DOHH2 (cell line): ENCODE data around the gene MAN1B1.

ENCODE experiments used
- H3F3A ChIP-seq: fragments of 200-600 bp; sonication (generic), shearing (Covaris generic); 2 replicates; pipeline ENCODE4 v1.6.0; 2016; ENCODE audit warnings: antibody characterized with exemption, mild to moderate bottlenecking; ENCODE audit not compliant: control insufficient read depth, insufficient read depth
- H3K27ac ChIP-seq: fragments of 200-600 bp; sonication (generic); 2 replicates; pipeline ENCODE4 v1.5.1; 2014; ENCODE audit warnings: low read depth, mild to moderate bottlenecking, low read length, moderate library complexity
- H3K27me3 ChIP-seq: fragments of 200-600 bp; sonication (generic); 2 replicates; pipeline ENCODE4 v1.6.1; 2014; ENCODE audit warnings: mild to moderate bottlenecking, low read length, mixed read lengths; ENCODE audit not compliant: control insufficient read depth
- H3K36me3 ChIP-seq: fragments of 200-600 bp; sonication (generic); 2 replicates; pipeline ENCODE4 v1.6.1; 2014; ENCODE audit warnings: mild to moderate bottlenecking, low read length, moderate library complexity, mixed read lengths; ENCODE audit not compliant: control insufficient read depth
- H3K4me1 ChIP-seq: fragments of 200-600 bp; sonication (generic); 2 replicates; pipeline ENCODE4 v1.6.1; 2014; ENCODE audit warnings: mild to moderate bottlenecking, low read length, mixed read lengths; ENCODE audit not compliant: control insufficient read depth
- H3K4me2 ChIP-seq: fragments of 200-600 bp; sonication (generic); 2 replicates; pipeline ENCODE4 v1.6.0; 2014; ENCODE audit warnings: mild to moderate bottlenecking, low read length, moderate library complexity
- H3K4me3 ChIP-seq: fragments of 200-600 bp; sonication (generic); 2 replicates; pipeline ENCODE4 v1.5.1; 2014; ENCODE audit warnings: mild to moderate bottlenecking, low read length, mixed read lengths
- H3K79me2 ChIP-seq: fragments of 200-600 bp; sonication (generic); 2 replicates; pipeline ENCODE4 v1.6.1; 2014; ENCODE audit warnings: mild to moderate bottlenecking, low read length, mixed read lengths; ENCODE audit not compliant: control insufficient read depth
- H3K9me2 ChIP-seq: fragments of 200-600 bp; sonication (generic); replicated peaks from 2 replicates; pipeline ENCODE4 v1.6.1; 2014; ENCODE audit warnings: mild to moderate bottlenecking, low read length, mixed read lengths; ENCODE audit not compliant: control insufficient read depth
- H3K9me3 ChIP-seq: fragments of 200-600 bp; sonication (generic); 2 replicates; pipeline ENCODE4 v1.6.1; 2014; ENCODE audit warnings: antibody characterized with exemption, low read length, mixed read lengths; ENCODE audit not compliant: control insufficient read depth, insufficient read depth
- H4K20me1 ChIP-seq: fragments of 200-600 bp; sonication (generic); 2 replicates; pipeline ENCODE4 v1.6.0; 2014; ENCODE audit warnings: low read depth, mild to moderate bottlenecking, antibody characterized with exemption, low read length, moderate library complexity; ENCODE audit not compliant: control insufficient read depth, insufficient read depth
- EZH2phosphoT487 ChIP-seq: fragments of 200-600 bp; sonication (generic); IDR thresholded peaks from 2 replicates; pipeline ENCODE4 v1.6.1; 2017; ENCODE audit warnings: borderline replicate concordance, mild to moderate bottlenecking, antibody characterized with exemption, low read length, moderate library complexity, mixed read lengths
- TF ChIP-seq, protein P1 (sequence below): fragments of 200-600 bp; sonication (generic); IDR thresholded peaks from one replicate; pipeline ENCODE4 v1.5.1; 2014; ENCODE audit warnings: antibody characterized with exemption, mild to moderate bottlenecking, low read depth, low read length; ENCODE audit not compliant: poor library complexity, severe bottlenecking

Gene MAN1B1

GRCh38 chr9:137103206-137103999 is 16.6 kb downstream of the MAN1B1 start:
- H3K4me3 ChIP-seq, result no peak overlapping the region
- H3F3A ChIP-seq, result peaks cover 14% of the 10 kb centered on the region; the same call in 1 of the 2 replicates
- no peaks in the 10 kb centered on the region for H3K79me2 ChIP-seq
- no peak overlapping the region for H3K27ac ChIP-seq
- no peak overlapping the region for H3K4me2 ChIP-seq
- H3K9me3 ChIP-seq, result peaks cover 31% of the 10 kb centered on the region
- no peak for TF ChIP-seq EZH2phosphoT487
- TF ChIP-seq, protein P1, sequence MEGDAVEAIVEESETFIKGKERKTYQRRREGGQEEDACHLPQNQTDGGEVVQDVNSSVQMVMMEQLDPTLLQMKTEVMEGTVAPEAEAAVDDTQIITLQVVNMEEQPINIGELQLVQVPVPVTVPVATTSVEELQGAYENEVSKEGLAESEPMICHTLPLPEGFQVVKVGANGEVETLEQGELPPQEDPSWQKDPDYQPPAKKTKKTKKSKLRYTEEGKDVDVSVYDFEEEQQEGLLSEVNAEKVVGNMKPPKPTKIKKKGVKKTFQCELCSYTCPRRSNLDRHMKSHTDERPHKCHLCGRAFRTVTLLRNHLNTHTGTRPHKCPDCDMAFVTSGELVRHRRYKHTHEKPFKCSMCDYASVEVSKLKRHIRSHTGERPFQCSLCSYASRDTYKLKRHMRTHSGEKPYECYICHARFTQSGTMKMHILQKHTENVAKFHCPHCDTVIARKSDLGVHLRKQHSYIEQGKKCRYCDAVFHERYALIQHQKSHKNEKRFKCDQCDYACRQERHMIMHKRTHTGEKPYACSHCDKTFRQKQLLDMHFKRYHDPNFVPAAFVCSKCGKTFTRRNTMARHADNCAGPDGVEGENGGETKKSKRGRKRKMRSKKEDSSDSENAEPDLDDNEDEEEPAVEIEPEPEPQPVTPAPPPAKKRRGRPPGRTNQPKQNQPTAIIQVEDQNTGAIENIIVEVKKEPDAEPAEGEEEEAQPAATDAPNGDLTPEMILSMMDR, result no peak
- no peaks in the 10 kb centered on the region for H3K4me1 ChIP-seq
- no peaks in the 10 kb centered on the region for H3K9me2 ChIP-seq
- no peaks in the 10 kb centered on the region for H4K20me1 ChIP-seq
- peaks cover 74% of the 10 kb centered on the region for H3K36me3 ChIP-seq
- no peaks in the 10 kb centered on the region for H3K27me3 ChIP-seq

GRCh38 chr9:137105814-137106661 is 19.3 kb downstream of the MAN1B1 start:
- no peak for TF ChIP-seq EZH2phosphoT487
- TF ChIP-seq, protein P1, result no peak
- H3K36me3 ChIP-seq, result peaks cover 85% of the 10 kb centered on the region
- H3K4me3 ChIP-seq, result no peak overlapping the region
- peaks cover 29% of the 10 kb centered on the region for H3K9me3 ChIP-seq
- no peak overlapping the region for H3K4me2 ChIP-seq
- no peak overlapping the region for H3K27ac ChIP-seq
- H3K27me3 ChIP-seq, result no peaks in the 10 kb centered on the region
- no peaks in the 10 kb centered on the region for H3K9me2 ChIP-seq
- H3K4me1 ChIP-seq, result no peaks in the 10 kb centered on the region
- peaks cover 14% of the 10 kb centered on the region; the same call in 1 of the 2 replicates for H3F3A ChIP-seq
- no peaks in the 10 kb centered on the region for H3K79me2 ChIP-seq
- H4K20me1 ChIP-seq, result no peaks in the 10 kb centered on the region

- peaks cover 22% of the 10 kb centered on the region for H3K9me3 ChIP-seq
- H3K79me2 ChIP-seq, result no peaks in the 10 kb centered on the region
- H3K27me3 ChIP-seq, result no peaks in the 10 kb centered on the region
- H3K4me1 ChIP-seq, result no peaks in the 10 kb centered on the region
- peaks cover 12% of the 10 kb centered on the region; the same call in 1 of the 2 replicates for H3F3A ChIP-seq
- H4K20me1 ChIP-seq, result no peaks in the 10 kb centered on the region
- H3K9me2 ChIP-seq, result no peaks in the 10 kb centered on the region
- H3K27ac ChIP-seq, result no peak overlapping the region
- no peak for TF ChIP-seq EZH2phosphoT487
- TF ChIP-seq, protein P1, result no peak
- no peak overlapping the region for H3K4me2 ChIP-seq
- no peak overlapping the region for H3K4me3 ChIP-seq
- H3K36me3 ChIP-seq, result peaks cover 82% of the 10 kb centered on the region
These were observed 20.0 kb downstream of the MAN1B1 start for GRCh38 chr9:137106662-137107250.
